T47D (cell line): Measurements from ENCODE around the gene EMCN.
"Not testable (repeated sequence)": the region's sequence is repeated elsewhere in the genome, so short reads cannot be mapped to it uniquely, and the experiment has no call there.

Experiments used
- DNase-seq, 2 experiments: peaks; one replicate each; pipeline versions ENCODE4 v3.0.0 to v3.0.0-alpha.2; 2011 to 2012; ENCODE audit warnings: low read depth in 1 of 2, low spot score in 1 of 2
- JUND ChIP-seq: IDR thresholded peaks from 2 replicates; pipeline ENCODE4 v1.6.1; 2012; ENCODE audit warnings: low read depth
- in situ Hi-C: cut with HindIII; loops from 2 replicates; pipeline ENCODE4 v1.10.0; 2016; ENCODE audit warnings: low sequenced_read_pairs, low pct_unique_long_range_greater_than_20kb

The EMCN gene

GRCh38 chr4:100357542-100357941, 160.3 kb downstream of the EMCN start:
- no peak for DNase-seq
- no peak for TF ChIP-seq JUND
- in situ Hi-C loops = no loop called here

GRCh38 chr4:100356172-100356571, 161.7 kb downstream of the EMCN start:
- peak in 1 of 2 experiments; percentile 13 for DNase-seq
- no peak for TF ChIP-seq JUND
- in situ Hi-C loops = no loop called here

GRCh38 chr4:100352352-100352751, 165.5 kb downstream of the EMCN start:
- in situ Hi-C loops, DNase-seq: not testable (repeated sequence)

- no peak for DNase-seq
- no peak for TF ChIP-seq JUND
- in situ Hi-C loops = no loop called here
These were observed 169.3 kb downstream of the EMCN start for GRCh38 chr4:100348473-100348872.

- TF ChIP-seq JUND = no peak
- DNase-seq = no peak
- in situ Hi-C loops = no loop called here
These were observed 170.6 kb downstream of the EMCN start for GRCh38 chr4:100347241-100347640.

- TF ChIP-seq JUND = no peak
- in situ Hi-C loops = no loop called here
These were observed 172.2 kb downstream of the EMCN start for GRCh38 chr4:100345585-100345984.

More at GRCh38 chr4:100345585-100345984, 172.2 kb downstream of the EMCN start:
- DNase-seq = no peak
